IMR-90 (cell line): Measurements from ENCODE around the gene ZC3H7B. TPM values are rescaled to one million over a fixed set of nuclear protein-coding genes. Genes with fewer than 3 reads are reported as not detected.

Source experiments
- ATAC-seq: fragments of 200-7000 bp; cut with Tn5 transposase; 2 replicates; pipeline ENCODE4 v1.9.1; 2020; ENCODE audit warnings: low read depth, mild to moderate bottlenecking, moderate library complexity
- BruUV-seq: library from RNA; stranded (reverse); fragments of 400-500 nt; replicated peaks from 2 replicates; lab custom pipeline; 2021; lab: Mats Ljungman, UMichigan
- CTCF ChIA-PET: fragments of 300-600 bp; formaldehyde crosslinking; extraction: SDS; loops from one replicate; lab custom pipeline; 2021; ENCODE audit warnings: antibody characterized with exemption; lab: Yijun Ruan, JAX
- POLR2A ChIA-PET: fragments of 300-600 bp; sonication (Branson Sonifier 250); formaldehyde crosslinking; loops from one replicate; lab custom pipeline; 2022; ENCODE audit warnings: antibody characterized with exemption; ENCODE audit not compliant: unreplicated experiment; lab: Charles Lee
- DNase-seq: peaks from one replicate; pipeline ENCODE4 v3.0.0; 2013
- H2AFZ ChIP-seq: replicated peaks from 2 replicates; pipeline ENCODE3; 2013; ENCODE audit warnings: low read length, mild to moderate bottlenecking; ENCODE audit not compliant: poor library complexity
- H2AK5ac ChIP-seq: 2 replicates; pipeline ENCODE4 v1.6.1; 2013; ENCODE audit warnings: low read depth, low read length, inconsistent platforms
- H2AK9ac ChIP-seq: replicated peaks from 2 replicates; pipeline ENCODE3; 2013; ENCODE audit warnings: mild to moderate bottlenecking, low read depth, low read length, moderate library complexity; ENCODE audit not compliant: poor library complexity
- H2BK120ac ChIP-seq: 2 replicates; pipeline ENCODE4 v1.6.1; 2013; ENCODE audit warnings: low read depth, low read length, inconsistent platforms
- H2BK15ac ChIP-seq: 3 replicates; pipeline ENCODE4 v1.6.1; 2013; ENCODE audit warnings: low read depth, low read length, inconsistent platforms
- H2BK20ac ChIP-seq: 2 replicates; pipeline ENCODE4 v1.6.1; 2013; ENCODE audit warnings: low read depth, mild to moderate bottlenecking, inconsistent platforms, low read length, moderate library complexity
- H2BK5ac ChIP-seq: 2 replicates; pipeline ENCODE4 v1.6.1; 2013; ENCODE audit warnings: mild to moderate bottlenecking, low read depth, low read length, inconsistent platforms; ENCODE audit not compliant: poor library complexity, severe bottlenecking
- H3K14ac ChIP-seq: replicated peaks from 2 replicates; pipeline ENCODE4 v1.6.1; 2013; ENCODE audit warnings: low read depth, low read length, inconsistent platforms
- H3K18ac ChIP-seq: 2 replicates; pipeline ENCODE4 v1.6.1; 2013; ENCODE audit warnings: low read depth, low read length, control low read depth
- H3K23ac ChIP-seq: 2 replicates; pipeline ENCODE4 v1.6.1; 2013; ENCODE audit warnings: low read depth, low read length, inconsistent platforms
- H3K27ac ChIP-seq: 2 replicates; pipeline ENCODE4 v1.5.1; 2013; ENCODE audit warnings: mild to moderate bottlenecking, control low read depth, low read length; ENCODE audit not compliant: insufficient read depth
- H3K27me3 ChIP-seq: 2 replicates; pipeline ENCODE4 v1.6.1; 2013; ENCODE audit warnings: low read length; ENCODE audit not compliant: control insufficient read depth, insufficient read depth
- H3K36me3 ChIP-seq: 2 replicates; pipeline ENCODE4 v1.6.1; 2013; ENCODE audit warnings: low read length, mixed read lengths; ENCODE audit not compliant: control insufficient read depth, insufficient read depth
- H3K4ac ChIP-seq: 2 replicates; pipeline ENCODE4 v1.6.1; 2013; ENCODE audit warnings: low read depth, low read length, inconsistent platforms
- H3K4me1 ChIP-seq: 2 replicates; pipeline ENCODE4 v1.6.1; 2013; ENCODE audit warnings: low read length, mixed read lengths; ENCODE audit not compliant: control insufficient read depth, insufficient read depth
- H3K4me2 ChIP-seq: 2 replicates; pipeline ENCODE4 v1.6.1; 2013; ENCODE audit warnings: low read depth, mild to moderate bottlenecking, control low read depth, low read length, moderate library complexity
- H3K4me3 ChIP-seq: 2 replicates; pipeline ENCODE4 v1.5.1; 2013; ENCODE audit warnings: low read depth, mild to moderate bottlenecking, control low read depth, low read length, moderate library complexity; ENCODE audit not compliant: insufficient read depth
- H3K56ac ChIP-seq: 2 replicates; pipeline ENCODE4 v1.6.1; 2013; ENCODE audit warnings: low read length, inconsistent platforms; ENCODE audit not compliant: insufficient read depth; ENCODE audit errors: extremely low read depth
- H3K79me1 ChIP-seq, 2 experiments: 2 replicates each; pipeline ENCODE4 v1.6.1; 2013; ENCODE audit warnings: low read length in 2 of 2, inconsistent platforms in 1 of 2, low read depth in 1 of 2
- H3K9ac ChIP-seq: 2 replicates; pipeline ENCODE4 v1.6.1; 2013; ENCODE audit warnings: low read depth, low read length, control low read depth
- H3K9me1 ChIP-seq: 2 replicates; pipeline ENCODE4 v1.6.1; 2013; ENCODE audit warnings: low read length, inconsistent platforms; ENCODE audit not compliant: insufficient read depth
- H3K9me3 ChIP-seq: 2 replicates; pipeline ENCODE4 v1.6.1; 2013; ENCODE audit warnings: low read length; ENCODE audit not compliant: control insufficient read depth, insufficient read depth
- H4K20me1 ChIP-seq: 2 replicates; pipeline ENCODE4 v1.6.1; 2013; ENCODE audit warnings: low read length, inconsistent platforms; ENCODE audit not compliant: insufficient read depth
- H4K5ac ChIP-seq: 2 replicates; pipeline ENCODE4 v1.6.1; 2013; ENCODE audit warnings: mild to moderate bottlenecking, low read depth, low read length, control low read depth
- H4K8ac ChIP-seq, 2 experiments: 2 replicates each; pipeline ENCODE4 v1.6.1; 2013; ENCODE audit warnings: low read depth in 2 of 2, low read length in 2 of 2, control low read depth in 1 of 2, inconsistent platforms in 1 of 2
- H4K91ac ChIP-seq: 2 replicates; pipeline ENCODE4 v1.6.1; 2013; ENCODE audit warnings: low read depth, low read length, inconsistent platforms; ENCODE audit not compliant: insufficient read depth
- BHLHE40 ChIP-seq: fragments of 150-350 bp; IDR thresholded peaks from 2 replicates; pipeline ENCODE4 v1.6.1; 2016; ENCODE audit warnings: mild to moderate bottlenecking, low read depth, low read length
- CEBPB ChIP-seq: IDR thresholded peaks from 2 replicates; pipeline ENCODE4 v1.6.1; 2012; ENCODE audit warnings: low read depth, low read length, improper control_type of control experiment
- FOS ChIP-seq: fragments of 150-350 bp; IDR thresholded peaks from 2 replicates; pipeline ENCODE4 v1.6.1; 2016; ENCODE audit warnings: low read depth, low read length
- MXI1 ChIP-seq: IDR thresholded peaks from 2 replicates; pipeline ENCODE4 v1.6.1; 2012; ENCODE audit warnings: low read depth, mild to moderate bottlenecking, low read length, moderate library complexity, borderline replicate concordance
- NFE2L2 ChIP-seq: fragments of 150-350 bp; IDR thresholded peaks from 2 replicates; pipeline ENCODE4 v1.6.1; 2016; ENCODE audit warnings: low read depth, mild to moderate bottlenecking, low read length
- RCOR1 ChIP-seq: IDR thresholded peaks from 2 replicates; pipeline ENCODE4 v1.6.1; 2012; ENCODE audit warnings: mild to moderate bottlenecking, low read length, improper control_type of control experiment; ENCODE audit not compliant: insufficient replicate concordance
- USF2 ChIP-seq: fragments of 150-350 bp; IDR thresholded peaks from 2 replicates; pipeline ENCODE4 v1.6.1; 2017; ENCODE audit warnings: mild to moderate bottlenecking, antibody characterized with exemption, low read length, low read depth
- WGBS, 2 experiments: methylation state at CpG; one replicate each; pipeline versions ENCODE4 v1.1.5 to v1.1.7; 2013; ENCODE audit warnings: missing lambda C conversion rate in 2 of 2; ENCODE audit not compliant: insufficient read length in 1 of 2; ENCODE audit errors: extremely low coverage in 2 of 2; 5-methylcytosine and 5-hydroxymethylcytosine counted together
- dilution Hi-C: fragments of 300-500 bp; cut with HindIII; formaldehyde crosslinking; loops from one replicate; pipeline ENCODE4 v1.14.3; 2018; ENCODE audit warnings: low sequenced_read_pairs; ENCODE audit not compliant: unreplicated experiment
- in situ Hi-C: fragments of 300-500 bp; cut with MboI; formaldehyde crosslinking; loops from 3 replicates; pipeline ENCODE4 v1.14.3; 2019; ENCODE audit warnings: low sequenced_read_pairs, inconsistent platforms, mixed read lengths
- intact Hi-C: fragments of 100-400 bp; cut with micrococcal nuclease; formaldehyde crosslinking; loops from 2 replicates; pipeline ENCODE4 v1.10.0; 2022
- polyA plus RNA-seq, 3 experiments: library from polyadenylated mRNA; depleted of rRNA; stranded (reverse); fragments of >200 nt; gene quantifications; 2 replicates each; pipeline ENCODE4 v1.2.3, GENCODE V29; 2012; ENCODE audit warnings: low replicate concordance in 1 of 3
- total RNA-seq: library from RNA; depleted of rRNA; stranded (reverse); fragments of >200 nt; gene quantifications from 2 replicates; pipeline ENCODE4 v1.2.3, GENCODE V29; 2012
- TF ChIP-seq, protein P1 (sequence below): fragments of 150-350 bp; IDR thresholded peaks from 2 replicates; pipeline ENCODE4 v1.6.1; 2016; ENCODE audit warnings: low read depth, mild to moderate bottlenecking, low read length, moderate library complexity, borderline replicate concordance

ZC3H7B gene
- total and polyA plus RNA-seq, 2 of the 4 experiments (the other 2 are of a cell fraction), result 37.6 to 72.3 TPM

GRCh38 chr22:41311487-41311886, 10.2 kb downstream of the ZC3H7B start:
- Histone ChIP-seq H2AK9ac (no peak overlapping the region), H3K4me1 (peaks cover 14% of the 10 kb centered on the region), H4K5ac (no peak overlapping the region), H2BK5ac (no peak overlapping the region), H3K36me3 (peaks cover 25% of the 10 kb centered on the region), H3K9me1 (peaks cover 33% of the 10 kb centered on the region), H3K27me3 (no peaks in the 10 kb centered on the region), H2AK5ac (0 out of 2 replicates have a peak overlapping the region, but pooled peaks have one; percentile 3), H3K79me1 (peaks cover 22 to 81% of the 10 kb centered on the region in 2 experiments), H4K8ac (no peak overlapping the region), H3K9me3 (no peaks in the 10 kb centered on the region), H3K18ac (no peak overlapping the region), H3K56ac (no peak overlapping the region), H3K27ac (no peak overlapping the region), H2BK20ac (no peak overlapping the region), H3K4ac (0 out of 2 replicates have a peak overlapping the region, but pooled peaks have one; percentile 5), H4K91ac (no peak overlapping the region), H3K4me3 (no peak overlapping the region), H2BK15ac (no peak overlapping the region), H3K14ac (no peak overlapping the region; the same call in 1 of the 2 replicates), H3K4me2 (no peak overlapping the region), H2AFZ (no peak overlapping the region), H3K9ac (no peak overlapping the region), H2BK120ac (no peak overlapping the region), H3K23ac (peak overlapping the region; percentile 12; the same call in 1 of the 2 replicates), H4K20me1 (peaks cover 91% of the 10 kb centered on the region)
- ATAC-seq (no peak), DNase-seq (no peak)
- ChIA-PET CTCF (no interaction called here), POLR2A (interaction anchor here (0.6 kb wide), 1 partner anchor 22 kb away, joined by 5 read pairs; no protein-coding TSS in a partner anchor)
- no CpG with 5 or more reads among the region's 5 CpGs for WGBS, 2 experiments
- in situ Hi-C loops, result no loop called here
- no TSS peak for BruUV-seq
- dilution Hi-C loops, result no loop called here
- TF ChIP-seq MXI1 (no peak), CEBPB (no peak), NFE2L2 (no peak), USF2 (no peak), RCOR1 (no peak), FOS (no peak), BHLHE40 (no peak)
- TF ChIP-seq, protein P1, sequence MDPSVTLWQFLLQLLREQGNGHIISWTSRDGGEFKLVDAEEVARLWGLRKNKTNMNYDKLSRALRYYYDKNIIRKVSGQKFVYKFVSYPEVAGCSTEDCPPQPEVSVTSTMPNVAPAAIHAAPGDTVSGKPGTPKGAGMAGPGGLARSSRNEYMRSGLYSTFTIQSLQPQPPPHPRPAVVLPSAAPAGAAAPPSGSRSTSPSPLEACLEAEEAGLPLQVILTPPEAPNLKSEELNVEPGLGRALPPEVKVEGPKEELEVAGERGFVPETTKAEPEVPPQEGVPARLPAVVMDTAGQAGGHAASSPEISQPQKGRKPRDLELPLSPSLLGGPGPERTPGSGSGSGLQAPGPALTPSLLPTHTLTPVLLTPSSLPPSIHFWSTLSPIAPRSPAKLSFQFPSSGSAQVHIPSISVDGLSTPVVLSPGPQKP, result no peak
- intact Hi-C loops, result no loop called here
